Stimulated activated naive CD4-positive, alpha-beta T cell treated with Interleukin-2 at 50 U/mL for 16 hours (primary cell): Measurements from ENCODE around the gene TOM1.

ENCODE experiments used
- DNase-seq: peaks from one replicate; lab custom pipeline; 2025; lab: John Stamatoyannopoulos, UW

Gene TOM1

DNA sequence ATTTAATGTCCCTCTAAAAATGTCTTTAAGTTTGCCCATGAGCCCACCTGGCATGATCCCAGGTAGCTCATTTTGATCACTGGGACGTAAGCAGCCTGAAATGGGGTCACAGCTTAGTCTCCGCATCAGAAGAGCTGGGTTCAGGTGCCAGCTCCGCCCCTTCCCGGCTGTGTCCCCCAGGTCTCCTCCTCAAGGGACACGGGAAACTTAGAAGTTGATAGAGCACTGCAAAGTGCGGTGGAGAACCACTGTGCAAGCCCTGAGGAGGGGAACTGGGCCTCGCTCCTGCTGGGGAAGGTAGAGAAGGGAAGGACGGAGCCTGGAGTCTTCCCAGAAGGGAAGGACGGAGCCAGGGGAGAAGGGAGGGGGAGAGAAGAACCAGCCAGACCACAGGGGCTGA is 7.7 kb downstream of the TOM1 start:
- no peak for DNase-seq

GRCh38 chr22:35307892-35308291 is 8.2 kb downstream of the TOM1 start:
- no peak for DNase-seq

GRCh38 chr22:35308480-35309021 is 8.9 kb downstream of the TOM1 start:
- DNase-seq: no peak

- DNase-seq: peak; percentile 16
These were observed 11.2 kb downstream of the TOM1 start for GRCh38 chr22:35310556-35311550.

GRCh38 chr22:35311551-35311999 is 11.9 kb downstream of the TOM1 start:
- no peak for DNase-seq

DNA sequence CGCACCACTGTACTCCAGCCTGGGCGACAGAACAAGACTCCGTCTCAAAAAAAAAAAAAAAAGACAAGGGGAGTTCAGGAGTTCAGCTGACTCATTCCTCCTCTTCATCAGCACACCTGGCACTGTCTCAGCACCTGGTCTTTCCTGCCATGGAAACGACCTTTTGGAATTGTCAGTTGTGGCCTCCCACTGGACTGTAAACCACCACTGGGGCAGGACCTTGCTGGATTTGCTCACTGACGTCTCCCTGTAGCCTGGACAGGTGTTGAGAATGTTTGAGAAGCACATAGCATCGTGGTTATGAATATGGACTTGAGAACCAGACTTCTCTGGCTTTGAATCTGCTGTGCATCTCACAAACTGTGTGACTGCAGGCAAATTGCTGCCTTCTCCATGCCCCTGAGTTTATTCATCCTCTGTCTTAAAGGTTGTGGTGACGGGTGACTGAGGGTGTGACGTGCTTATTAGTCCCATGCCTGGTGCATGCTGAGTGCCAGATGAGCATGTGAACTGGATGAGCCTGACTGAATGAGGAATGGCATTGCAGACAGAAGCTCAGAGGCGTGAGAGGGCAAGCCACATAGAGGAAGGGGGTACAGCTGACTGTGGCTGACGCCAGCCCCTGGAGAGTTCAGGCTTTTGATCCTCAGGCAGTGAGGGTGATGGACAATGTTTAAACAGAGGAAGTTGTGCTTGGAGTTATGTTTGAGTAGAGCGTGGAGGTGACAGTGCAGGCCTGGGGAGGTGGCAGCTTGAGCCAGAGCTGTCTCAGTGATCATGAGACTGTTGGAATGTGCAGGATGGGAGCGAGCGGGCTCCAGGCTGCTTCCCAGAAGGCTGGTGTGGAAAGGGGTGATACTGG is 12.7 kb downstream of the TOM1 start:
- DNase-seq: no peak

DNA sequence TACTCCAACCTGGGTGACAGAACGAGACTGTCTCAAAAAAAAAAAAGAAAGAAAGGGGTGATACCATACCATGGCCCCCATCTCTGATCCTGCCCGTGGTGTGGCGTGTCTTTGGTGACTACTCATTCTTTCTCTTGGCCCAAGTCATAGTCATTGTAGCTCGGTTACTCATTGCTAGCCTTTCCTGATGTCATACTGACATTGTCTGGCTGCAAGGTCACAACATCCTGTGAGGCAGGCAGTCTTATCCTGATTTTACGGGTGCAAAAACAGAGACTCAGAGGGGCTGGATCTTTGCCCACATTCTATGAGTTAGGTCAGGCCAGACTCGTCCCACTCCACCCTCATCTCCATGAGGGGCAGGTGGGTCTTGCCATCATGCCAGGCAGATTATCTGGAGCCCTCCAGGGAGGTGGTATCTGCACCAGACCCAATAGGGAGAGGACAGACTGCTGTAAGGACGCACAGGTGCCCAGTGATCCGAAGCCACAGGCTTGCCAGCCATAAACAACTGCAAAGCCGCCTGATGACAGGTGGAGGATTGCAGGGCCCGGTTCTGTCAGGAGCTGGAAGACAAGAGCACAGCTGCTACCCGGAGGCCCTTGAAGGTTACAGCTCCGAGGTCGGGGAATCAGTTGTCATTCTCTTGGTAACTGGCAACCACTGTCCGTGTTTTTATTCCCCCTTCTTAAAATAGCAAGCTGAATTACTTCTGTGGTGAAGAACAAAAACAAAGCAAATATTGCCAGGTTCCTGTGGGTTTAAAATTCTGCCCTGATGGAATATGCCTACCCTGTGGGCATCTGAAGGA is 13.8 kb downstream of the TOM1 start:
- no peak for DNase-seq

GRCh38 chr22:35314161-35314942 is 14.7 kb downstream of the TOM1 start:
- DNase-seq: no peak

DNA sequence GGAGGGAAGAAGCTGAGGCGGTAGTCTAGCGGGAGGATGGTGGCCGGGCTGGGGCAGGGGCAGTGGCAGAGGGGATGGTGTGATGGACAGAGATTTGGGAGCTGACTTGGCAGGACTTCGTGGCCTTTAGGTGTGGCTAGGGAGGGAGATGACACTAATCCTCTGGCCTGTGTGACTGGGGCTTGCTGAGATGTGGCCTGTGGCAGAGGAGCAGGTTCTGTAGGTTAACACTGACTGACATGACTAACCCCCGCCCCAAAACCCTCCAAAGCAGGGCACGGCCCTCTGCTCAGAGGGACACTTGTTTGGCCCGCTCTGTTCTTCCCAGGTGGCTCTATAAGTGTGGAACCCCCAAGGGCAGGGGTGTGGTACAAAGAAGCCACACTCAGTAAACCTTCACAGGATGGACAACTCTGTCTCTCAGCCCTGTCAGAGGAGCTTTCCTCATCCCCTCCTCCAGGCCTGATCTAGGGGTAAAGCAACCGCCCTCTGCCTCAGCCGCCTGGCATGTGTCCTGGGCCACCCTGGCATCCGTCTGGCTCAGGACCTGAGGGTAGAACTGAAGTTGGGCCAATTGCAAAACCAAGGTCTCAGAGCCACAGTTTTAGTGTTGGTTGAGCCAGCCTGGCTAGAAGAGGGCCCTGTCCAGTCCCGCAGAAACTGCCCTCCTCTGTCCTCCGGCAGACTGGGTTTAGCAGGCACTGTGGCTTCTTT is 15.6 kb downstream of the TOM1 start:
- DNase-seq: no peak

DNA sequence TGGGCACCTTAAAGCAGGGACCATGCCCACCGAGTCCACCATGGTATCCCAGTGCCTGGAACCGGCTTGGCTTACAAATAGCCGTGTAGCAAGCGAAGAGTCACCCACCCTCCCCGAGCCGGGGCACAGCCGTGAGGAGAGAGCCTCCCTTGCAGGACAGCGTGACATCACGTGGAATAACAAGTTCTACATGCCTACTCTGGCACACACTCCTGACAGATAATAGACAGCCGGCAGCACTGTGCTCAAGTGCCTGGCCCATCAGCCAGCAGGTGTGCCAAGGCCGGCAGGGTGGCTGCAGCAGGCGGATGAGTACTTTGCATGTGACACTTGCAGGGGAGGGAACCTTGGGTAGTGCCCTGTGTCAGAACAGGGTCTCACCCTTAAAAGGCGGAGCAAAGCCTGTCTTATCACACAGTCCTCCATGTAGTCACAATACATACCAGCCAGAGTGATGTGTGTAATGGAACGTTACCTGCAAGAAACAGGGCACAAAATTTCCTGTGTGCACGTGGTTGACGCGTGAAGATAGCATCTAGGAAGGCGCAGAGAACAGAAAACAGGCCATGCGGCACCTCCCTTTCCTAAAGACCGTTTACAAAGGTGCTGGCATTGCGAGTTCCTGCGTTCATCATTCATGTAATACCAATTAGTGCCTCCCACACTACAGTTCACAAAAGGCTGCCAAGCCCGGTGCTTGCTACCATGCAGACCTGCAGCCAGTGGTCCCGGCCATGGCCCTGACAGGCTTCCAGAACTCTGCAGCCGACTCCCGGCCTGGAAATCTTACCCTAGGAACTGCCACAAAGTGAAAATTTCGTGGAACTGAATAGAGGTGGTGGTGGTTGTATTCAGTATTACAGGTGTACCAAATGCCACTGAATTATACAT is 16.4 kb downstream of the TOM1 start:
- no peak for DNase-seq

GRCh38 chr22:35316751-35317150 is 17.1 kb downstream of the TOM1 start:
- no peak for DNase-seq

DNA sequence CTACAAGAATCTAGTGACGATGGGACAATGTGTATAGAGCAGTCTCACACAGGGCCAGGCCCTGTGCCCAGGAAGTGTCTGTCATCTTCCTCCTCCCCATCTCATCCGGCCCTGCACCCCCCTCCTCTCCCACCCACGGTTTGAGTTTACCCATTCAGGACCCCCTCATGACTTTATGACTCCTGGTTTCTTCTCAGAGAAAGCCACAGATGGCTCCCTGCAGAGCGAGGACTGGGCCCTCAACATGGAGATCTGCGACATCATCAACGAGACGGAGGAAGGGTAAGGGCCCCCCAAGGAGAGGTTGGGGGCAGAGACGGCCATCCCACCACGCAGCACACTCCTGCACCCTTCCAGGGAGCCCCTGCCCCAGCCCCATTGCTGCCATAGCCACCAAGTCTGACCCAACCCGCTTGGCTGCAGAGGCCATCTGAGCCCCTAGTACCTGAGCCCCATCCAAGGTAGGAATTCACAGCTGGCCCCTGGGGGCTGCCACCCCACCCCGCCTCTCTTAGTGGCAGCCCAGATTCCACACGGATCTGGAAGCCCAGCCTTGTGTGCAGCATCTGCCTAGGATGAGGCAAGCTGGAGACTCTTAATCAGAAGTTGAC is 18.1 kb downstream of the TOM1 start:
- DNase-seq: no peak

DNA sequence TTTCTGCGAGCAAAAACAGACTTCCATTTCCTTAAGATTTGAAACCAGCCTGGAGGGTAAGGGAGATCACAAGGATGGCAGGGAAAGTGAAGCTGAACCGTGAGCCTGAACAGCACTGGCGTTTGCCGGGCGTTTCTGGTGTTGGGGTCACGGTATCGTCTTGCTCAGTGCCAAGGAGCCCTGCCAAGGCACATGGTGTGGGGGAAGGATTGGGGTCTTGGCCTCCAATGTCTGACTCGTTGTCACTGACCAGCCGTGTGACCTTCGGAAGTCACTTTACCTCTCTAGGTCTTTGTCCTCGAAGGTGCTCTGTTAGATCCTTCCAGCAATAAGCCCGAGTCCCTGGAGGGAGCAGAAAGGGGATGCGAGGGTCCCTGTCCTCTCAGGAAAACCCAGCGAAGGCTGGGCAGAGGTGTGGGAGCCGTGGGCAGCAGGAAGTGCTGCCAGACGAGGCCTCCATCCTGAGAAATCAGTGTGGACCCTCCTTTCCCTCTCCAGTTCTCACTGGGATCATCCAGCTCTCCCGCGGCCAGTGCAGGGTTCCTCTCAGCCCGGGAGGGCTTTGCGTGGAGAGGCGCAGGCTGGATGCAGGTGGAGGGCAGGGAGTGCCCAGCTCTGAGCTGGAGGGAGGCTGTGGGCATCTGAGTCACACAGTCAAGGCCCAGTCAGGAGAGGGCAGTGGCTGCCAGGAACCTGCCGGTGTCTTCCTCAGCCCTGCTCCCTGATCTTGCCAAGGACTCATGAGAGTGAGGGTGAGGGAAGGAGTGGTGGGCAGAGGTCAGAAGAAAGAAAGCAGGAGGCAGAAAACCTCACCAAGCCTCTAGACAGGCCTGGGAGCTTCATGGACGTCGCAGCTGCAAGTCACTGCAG is 18.9 kb downstream of the TOM1 start:
- DNase-seq: no peak

GRCh38 chr22:35319244-35319985 is 19.7 kb downstream of the TOM1 start:
- DNase-seq: no peak

DNA sequence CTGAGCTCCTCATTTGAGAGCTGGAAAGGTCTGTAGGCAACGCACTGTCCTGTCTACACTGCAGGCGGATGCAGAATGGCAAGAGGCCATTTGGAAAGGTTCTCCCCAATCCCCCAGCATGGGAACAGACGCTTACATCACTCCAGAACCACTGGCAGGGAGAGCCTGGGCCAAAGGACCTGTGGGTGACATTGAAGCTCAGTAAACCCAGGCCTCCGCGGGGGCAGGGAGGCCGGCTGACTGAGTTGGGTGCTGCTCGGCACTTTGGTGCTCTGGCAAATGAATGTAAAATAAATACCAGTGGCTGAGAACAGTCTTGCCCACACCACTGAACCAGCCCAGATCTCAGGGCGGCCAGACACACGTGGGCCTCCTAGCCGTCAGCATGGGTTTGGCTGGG is 22.4 kb downstream of the TOM1 start:
- no peak for DNase-seq

GRCh38 chr22:35322893-35323292 is 23.2 kb downstream of the TOM1 start:
- DNase-seq: no peak

GRCh38 chr22:35323305-35323704 is 23.6 kb downstream of the TOM1 start:
- no peak for DNase-seq
